ENCODE results near the gene CELSR1.

The CELSR1 gene

DNA sequence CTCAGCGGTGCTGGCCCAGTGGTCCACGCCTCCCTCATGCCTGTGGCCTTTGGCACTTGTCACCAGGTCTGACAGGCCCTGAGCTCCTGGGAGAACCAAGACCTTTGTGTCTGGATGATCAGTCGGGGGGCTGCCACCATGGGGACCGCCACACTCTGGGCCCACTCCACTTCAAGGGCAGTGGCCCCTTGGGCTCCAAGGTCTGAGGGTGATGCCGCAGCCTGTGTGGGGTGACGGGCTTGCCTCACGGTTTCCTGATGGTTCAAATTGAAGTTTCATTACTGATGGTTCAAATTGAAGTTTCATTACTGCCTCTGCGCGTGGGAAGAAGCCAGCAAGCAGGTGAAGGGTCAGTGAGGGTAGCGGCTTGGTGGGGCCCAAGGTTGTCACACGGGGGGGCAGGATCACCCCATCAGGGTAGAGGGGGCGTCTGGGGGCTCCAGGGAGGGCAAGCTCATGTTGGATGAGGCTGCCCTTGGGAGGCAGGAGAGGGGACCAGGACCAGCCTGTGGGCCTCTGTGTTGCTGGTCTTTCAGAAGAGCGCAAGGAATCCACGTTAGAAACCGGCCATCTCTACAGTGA, 174.4 kb downstream of the CELSR1 start:
- H3K27ac ChIP-seq (ENCODE audit: low read length) = no peak overlapping the region
- H3K4me3 ChIP-seq (ENCODE audit: low read length in 2 of 2) = no peak overlapping the region
- H3K9ac ChIP-seq (ENCODE audit: low read length in 2 of 2) = no peak overlapping the region
- H3K27me3 ChIP-seq (ENCODE audit: control insufficient read depth in 1 of 2, insufficient read depth in 2 of 2, low read length in 2 of 2) = peaks cover 5 to 8% of the 10 kb centered on the region in 2 donors
- no peaks in the 10 kb centered on the region for H3K9me3 ChIP-seq (ENCODE audit: control insufficient read depth in 2 of 2, low read length in 2 of 2)
- H3K36me3 ChIP-seq (ENCODE audit: control insufficient read depth in 2 of 2, insufficient read depth in 2 of 2, low read length in 2 of 2) = no peaks in the 10 kb centered on the region
- no peaks in the 10 kb centered on the region for H3K4me1 ChIP-seq (ENCODE audit: control insufficient read depth, insufficient read depth, low read length)

- H3K9me3 ChIP-seq (ENCODE audit: control insufficient read depth in 2 of 2, low read length in 2 of 2) = no peaks in the 10 kb centered on the region
- peaks cover 5 to 6% of the 10 kb centered on the region in 2 donors for H3K27me3 ChIP-seq (ENCODE audit: control insufficient read depth in 1 of 2, insufficient read depth in 2 of 2, low read length in 2 of 2)
- H3K4me1 ChIP-seq (ENCODE audit: control insufficient read depth, insufficient read depth, low read length) = no peaks in the 10 kb centered on the region
- H3K9ac ChIP-seq (ENCODE audit: low read length in 2 of 2) = no peak overlapping the region
- H3K27ac ChIP-seq (ENCODE audit: low read length) = no peak overlapping the region
- H3K36me3 ChIP-seq (ENCODE audit: control insufficient read depth in 2 of 2, insufficient read depth in 2 of 2, low read length in 2 of 2) = peaks cover 0 to under 1% of the 10 kb centered on the region in 2 donors
- H3K4me3 ChIP-seq (ENCODE audit: low read length in 2 of 2) = no peak overlapping the region
Measured at GRCh38 chr22:46362203-46362933, 175.1 kb downstream of the CELSR1 start.

DNA sequence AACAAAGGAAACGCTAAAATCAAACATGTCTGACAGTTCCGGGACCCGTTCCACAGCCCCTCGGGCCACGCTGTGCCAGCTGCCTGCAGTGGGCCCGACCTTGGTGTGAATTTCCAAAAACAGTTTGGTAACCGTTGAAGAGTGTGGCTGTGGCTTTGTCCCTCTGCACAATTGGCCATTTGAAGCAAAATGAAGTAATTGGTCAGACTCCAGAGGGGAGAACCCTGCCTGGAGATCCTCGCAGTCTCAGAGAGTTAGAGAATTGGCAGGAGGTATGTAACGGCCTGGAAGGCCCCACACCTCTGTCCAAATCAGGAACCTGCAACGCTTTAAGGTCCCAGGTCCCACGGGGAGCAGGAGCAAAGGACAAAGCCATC, 175.6 kb downstream of the CELSR1 start:
- H3K27ac ChIP-seq (ENCODE audit: low read length) = no peak overlapping the region
- no peak overlapping the region for H3K4me3 ChIP-seq (ENCODE audit: low read length in 2 of 2)
- H3K9me3 ChIP-seq (ENCODE audit: control insufficient read depth in 2 of 2, low read length in 2 of 2) = no peaks in the 10 kb centered on the region
- H3K9ac ChIP-seq (ENCODE audit: low read length in 2 of 2) = no peak overlapping the region
- H3K27me3 ChIP-seq (ENCODE audit: control insufficient read depth in 1 of 2, insufficient read depth in 2 of 2, low read length in 2 of 2) = peaks cover under 1 to 3% of the 10 kb centered on the region in 2 donors
- peaks cover 0 to 3% of the 10 kb centered on the region in 2 donors for H3K36me3 ChIP-seq (ENCODE audit: control insufficient read depth in 2 of 2, insufficient read depth in 2 of 2, low read length in 2 of 2)
- H3K4me1 ChIP-seq (ENCODE audit: control insufficient read depth, insufficient read depth, low read length) = no peaks in the 10 kb centered on the region

DNA sequence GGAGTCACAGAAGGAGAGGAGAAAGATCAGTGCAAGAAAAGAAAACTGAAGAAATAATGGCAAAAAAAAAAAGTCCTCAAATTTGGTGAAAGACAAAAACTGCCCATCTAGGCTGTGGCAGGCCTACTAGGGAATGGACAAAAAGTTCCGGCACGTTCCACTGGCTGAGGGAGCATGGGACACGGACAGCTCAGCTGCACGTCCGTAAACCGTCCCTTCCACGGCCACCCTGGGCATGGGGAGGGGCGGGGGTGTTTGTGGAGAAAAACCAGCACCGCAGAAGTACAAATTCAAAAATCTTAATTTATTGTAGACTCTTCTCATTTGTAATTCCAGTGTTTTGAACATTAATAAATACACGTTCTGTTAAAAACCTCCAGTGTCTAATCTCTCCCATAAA, 176.5 kb downstream of the CELSR1 start:
- no peaks in the 10 kb centered on the region for H3K27me3 ChIP-seq (ENCODE audit: control insufficient read depth in 1 of 2, insufficient read depth in 2 of 2, low read length in 2 of 2)
- H3K9me3 ChIP-seq (ENCODE audit: control insufficient read depth in 2 of 2, low read length in 2 of 2) = no peaks in the 10 kb centered on the region
- H3K27ac ChIP-seq (ENCODE audit: low read length) = no peak overlapping the region
- no peak overlapping the region for H3K4me3 ChIP-seq (ENCODE audit: low read length in 2 of 2)
- no peaks in the 10 kb centered on the region for H3K4me1 ChIP-seq (ENCODE audit: control insufficient read depth, insufficient read depth, low read length)
- peaks cover 0 to 7% of the 10 kb centered on the region in 2 donors for H3K36me3 ChIP-seq (ENCODE audit: control insufficient read depth in 2 of 2, insufficient read depth in 2 of 2, low read length in 2 of 2)
- no peak overlapping the region for H3K9ac ChIP-seq (ENCODE audit: low read length in 2 of 2)

DNA sequence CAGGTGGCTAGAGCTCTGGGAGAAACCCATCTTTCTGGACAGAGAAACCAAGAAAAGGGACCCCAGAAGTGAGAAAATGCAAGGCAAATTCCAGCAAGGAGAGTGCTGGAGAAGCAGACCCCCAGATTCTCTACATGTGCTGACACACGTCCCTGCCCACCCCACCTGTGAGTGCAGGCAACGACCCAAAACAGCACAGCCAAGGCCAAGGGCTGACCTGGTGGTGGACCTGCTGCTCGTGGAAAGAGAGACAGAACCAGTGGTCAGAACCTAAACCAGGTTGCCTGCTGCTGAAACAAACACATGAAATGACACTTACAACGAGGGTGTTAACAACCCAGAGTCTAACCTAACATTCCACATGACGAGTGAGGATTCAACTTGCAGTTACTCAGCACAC, 177.3 kb downstream of the CELSR1 start:
- H3K4me3 ChIP-seq (ENCODE audit: low read length in 2 of 2) = no peak overlapping the region
- H3K36me3 ChIP-seq (ENCODE audit: control insufficient read depth in 2 of 2, insufficient read depth in 2 of 2, low read length in 2 of 2) = peaks cover 0 to 7% of the 10 kb centered on the region in 2 donors
- H3K27ac ChIP-seq (ENCODE audit: low read length) = no peak overlapping the region
- no peaks in the 10 kb centered on the region for H3K27me3 ChIP-seq (ENCODE audit: control insufficient read depth in 1 of 2, insufficient read depth in 2 of 2, low read length in 2 of 2)
- H3K9me3 ChIP-seq (ENCODE audit: control insufficient read depth in 2 of 2, low read length in 2 of 2) = no peaks in the 10 kb centered on the region
- H3K9ac ChIP-seq (ENCODE audit: low read length in 2 of 2) = no peak overlapping the region
- H3K4me1 ChIP-seq (ENCODE audit: control insufficient read depth, insufficient read depth, low read length) = no peaks in the 10 kb centered on the region

GRCh38 chr22:46359362-46359761, 178.1 kb downstream of the CELSR1 start:
- H3K4me1 ChIP-seq (ENCODE audit: control insufficient read depth, insufficient read depth, low read length) = no peaks in the 10 kb centered on the region
- H3K9me3 ChIP-seq (ENCODE audit: control insufficient read depth in 2 of 2, low read length in 2 of 2) = no peaks in the 10 kb centered on the region
- H3K4me3 ChIP-seq (ENCODE audit: low read length in 2 of 2) = no peak overlapping the region
- peaks cover 1 to 8% of the 10 kb centered on the region in 2 donors for H3K36me3 ChIP-seq (ENCODE audit: control insufficient read depth in 2 of 2, insufficient read depth in 2 of 2, low read length in 2 of 2)
- H3K9ac ChIP-seq (ENCODE audit: low read length in 2 of 2) = no peak overlapping the region
- no peaks in the 10 kb centered on the region for H3K27me3 ChIP-seq (ENCODE audit: control insufficient read depth in 1 of 2, insufficient read depth in 2 of 2, low read length in 2 of 2)
- H3K27ac ChIP-seq (ENCODE audit: low read length) = no peak overlapping the region

- Histone ChIP-seq H3K4me3 (ENCODE audit: low read length in 2 of 2) (no peak overlapping the region), H3K9me3 (ENCODE audit: control insufficient read depth in 2 of 2, low read length in 2 of 2) (no peaks in the 10 kb centered on the region), H3K27ac (ENCODE audit: low read length) (no peak overlapping the region), H3K27me3 (ENCODE audit: control insufficient read depth in 1 of 2, insufficient read depth in 2 of 2, low read length in 2 of 2) (no peaks in the 10 kb centered on the region), H3K9ac (ENCODE audit: low read length in 2 of 2) (no peak overlapping the region), H3K4me1 (ENCODE audit: control insufficient read depth, insufficient read depth, low read length) (no peaks in the 10 kb centered on the region), H3K36me3 (ENCODE audit: control insufficient read depth in 2 of 2, insufficient read depth in 2 of 2, low read length in 2 of 2) (peaks cover 7 to 13% of the 10 kb centered on the region in 2 donors)
Measured at GRCh38 chr22:46358766-46359165, 178.7 kb downstream of the CELSR1 start.

DNA sequence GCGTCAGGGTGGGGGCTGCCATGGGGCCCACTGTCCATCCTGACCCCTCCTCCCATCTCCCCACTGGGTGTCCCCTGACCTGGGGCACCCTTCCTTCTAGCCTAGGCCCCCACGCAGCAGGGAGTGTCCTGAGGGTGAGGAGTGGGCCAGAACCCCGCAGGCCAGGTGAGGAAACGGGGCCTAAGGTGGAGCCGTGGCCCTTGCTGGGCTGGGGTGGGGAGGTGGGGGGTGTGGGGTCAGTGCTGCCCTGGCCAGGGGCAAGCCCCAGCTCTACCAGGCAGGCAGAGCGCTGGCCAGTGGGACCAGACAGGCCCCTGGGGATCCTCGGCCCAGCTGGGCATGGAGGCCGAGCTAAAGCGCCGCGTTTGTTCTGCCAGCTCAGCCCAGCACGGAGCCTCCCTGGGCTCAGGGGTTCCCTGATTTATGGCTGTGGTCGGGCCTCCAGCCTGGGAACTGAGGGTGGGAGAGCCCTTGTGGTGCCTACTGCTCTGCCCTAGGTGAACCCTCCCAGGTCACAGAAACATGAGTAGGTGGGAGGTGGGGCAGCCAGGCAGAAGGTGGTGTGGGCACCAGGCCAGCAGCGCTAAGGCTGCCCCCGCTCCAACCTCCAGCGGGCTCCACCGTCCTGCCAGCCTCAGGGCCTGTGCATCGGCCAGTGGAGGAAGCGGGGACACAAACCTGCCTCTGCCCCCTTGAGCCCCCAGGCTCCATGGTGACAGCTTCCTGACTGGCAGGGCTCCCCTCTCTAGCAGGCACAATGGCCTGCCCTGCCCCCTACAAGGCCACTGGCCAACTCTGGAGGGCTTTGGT, 179.5 kb downstream of the CELSR1 start:
- Histone ChIP-seq H3K9ac (ENCODE audit: low read length in 2 of 2) (no peak overlapping the region), H3K27me3 (ENCODE audit: control insufficient read depth in 1 of 2, insufficient read depth in 2 of 2, low read length in 2 of 2) (no peaks in the 10 kb centered on the region), H3K4me1 (ENCODE audit: control insufficient read depth, insufficient read depth, low read length) (no peaks in the 10 kb centered on the region), H3K27ac (ENCODE audit: low read length) (no peak overlapping the region), H3K4me3 (ENCODE audit: low read length in 2 of 2) (no peak overlapping the region), H3K36me3 (ENCODE audit: control insufficient read depth in 2 of 2, insufficient read depth in 2 of 2, low read length in 2 of 2) (peaks cover 10 to 21% of the 10 kb centered on the region in 2 donors), H3K9me3 (ENCODE audit: control insufficient read depth in 2 of 2, low read length in 2 of 2) (no peaks in the 10 kb centered on the region)

- H3K9me3 ChIP-seq (ENCODE audit: control insufficient read depth in 2 of 2, low read length in 2 of 2) = no peaks in the 10 kb centered on the region
- H3K4me1 ChIP-seq (ENCODE audit: control insufficient read depth, insufficient read depth, low read length) = no peaks in the 10 kb centered on the region
- H3K36me3 ChIP-seq (ENCODE audit: control insufficient read depth in 2 of 2, insufficient read depth in 2 of 2, low read length in 2 of 2) = peaks cover 21 to 32% of the 10 kb centered on the region in 2 donors
- H3K27me3 ChIP-seq (ENCODE audit: control insufficient read depth in 1 of 2, insufficient read depth in 2 of 2, low read length in 2 of 2) = no peaks in the 10 kb centered on the region
- no peak overlapping the region for H3K9ac ChIP-seq (ENCODE audit: low read length in 2 of 2)
- H3K4me3 ChIP-seq (ENCODE audit: low read length in 2 of 2) = no peak overlapping the region
- H3K27ac ChIP-seq (ENCODE audit: low read length) = no peak overlapping the region
Measured at GRCh38 chr22:46356496-46357480, 180.6 kb downstream of the CELSR1 start.

- Histone ChIP-seq H3K4me1 (ENCODE audit: control insufficient read depth, insufficient read depth, low read length) (no peaks in the 10 kb centered on the region), H3K9me3 (ENCODE audit: control insufficient read depth in 2 of 2, low read length in 2 of 2) (no peaks in the 10 kb centered on the region), H3K9ac (ENCODE audit: low read length in 2 of 2) (no peak overlapping the region), H3K4me3 (ENCODE audit: low read length in 2 of 2) (no peak overlapping the region), H3K27me3 (ENCODE audit: control insufficient read depth in 1 of 2, insufficient read depth in 2 of 2, low read length in 2 of 2) (no peaks in the 10 kb centered on the region), H3K27ac (ENCODE audit: low read length) (no peak overlapping the region), H3K36me3 (ENCODE audit: control insufficient read depth in 2 of 2, insufficient read depth in 2 of 2, low read length in 2 of 2) (peaks cover 27 to 40% of the 10 kb centered on the region in 2 donors)
Measured at GRCh38 chr22:46355996-46356471, 181.4 kb downstream of the CELSR1 start.
